HG03520 (cell line): ENCODE data around the gene SAMD3.
"Not testable (repeated sequence)": the region's sequence is repeated elsewhere in the genome, so short reads cannot be mapped to it uniquely, and the experiment has no call there.

Experiments
- ATAC-seq: cut with Tn5 transposase; IDR thresholded peaks from one replicate; pipeline ENCODE4 v1.9.1; 2021; ENCODE audit warnings: mild to moderate bottlenecking, moderate library complexity; ENCODE audit not compliant: unreplicated experiment

The SAMD3 gene, protein sequence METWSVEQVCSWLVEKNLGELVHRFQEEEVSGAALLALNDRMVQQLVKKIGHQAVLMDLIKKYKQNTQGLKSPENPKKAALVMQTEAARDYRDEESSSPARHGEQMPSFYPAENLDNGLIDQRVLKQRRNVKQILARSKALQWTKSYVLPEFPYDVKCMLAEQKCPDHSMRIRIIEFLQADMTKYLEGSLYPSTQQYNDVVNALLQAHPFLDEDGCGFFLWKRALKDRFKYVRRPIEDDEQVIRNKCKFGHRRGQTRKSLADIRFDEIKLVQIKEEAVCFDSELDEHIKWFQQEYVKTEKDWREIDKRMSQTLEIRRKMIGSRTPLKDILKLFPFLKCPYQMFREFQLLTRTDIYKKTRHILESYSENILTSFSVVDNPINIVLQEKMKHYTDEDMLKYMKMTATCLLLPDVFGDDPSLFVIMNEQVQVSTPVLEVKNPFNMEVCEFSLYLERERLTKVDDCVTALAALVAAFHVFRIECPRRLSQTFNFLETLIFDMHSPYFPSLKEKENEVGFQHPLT

GRCh38 chr6:130222775-130223174 lies at the start of gene SAMD3:
SAMD3 (minus strand) TSS chr6:130222951; CDS start chr6:130215273, 7,678 bp downstream.
- no peak for ATAC-seq

GRCh38 chr6:130269969-130270635 lies 47.4 kb upstream of the SAMD3 start:
- ATAC-seq, result peak; percentile 96

DNA sequence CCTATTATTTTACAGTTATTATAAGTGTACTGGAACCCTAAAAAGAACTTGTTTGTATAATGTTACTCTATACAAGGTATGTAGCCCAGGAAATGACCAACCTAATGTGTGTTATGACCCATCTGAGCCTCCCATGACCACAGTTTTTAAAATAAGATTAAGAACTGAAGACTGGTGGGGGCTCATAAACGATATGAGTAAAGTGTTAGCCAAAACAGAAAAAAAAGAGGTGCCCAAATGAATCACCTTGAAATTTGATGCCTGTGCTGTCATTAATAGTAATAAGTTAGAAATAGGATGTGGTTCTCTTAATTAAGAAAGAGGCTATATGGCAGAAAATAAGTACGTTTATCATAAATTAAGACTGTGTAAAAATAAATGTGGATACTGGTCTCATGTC lies 42.8 kb upstream of the SAMD3 start:
- ATAC-seq, result not testable (repeated sequence)

DNA sequence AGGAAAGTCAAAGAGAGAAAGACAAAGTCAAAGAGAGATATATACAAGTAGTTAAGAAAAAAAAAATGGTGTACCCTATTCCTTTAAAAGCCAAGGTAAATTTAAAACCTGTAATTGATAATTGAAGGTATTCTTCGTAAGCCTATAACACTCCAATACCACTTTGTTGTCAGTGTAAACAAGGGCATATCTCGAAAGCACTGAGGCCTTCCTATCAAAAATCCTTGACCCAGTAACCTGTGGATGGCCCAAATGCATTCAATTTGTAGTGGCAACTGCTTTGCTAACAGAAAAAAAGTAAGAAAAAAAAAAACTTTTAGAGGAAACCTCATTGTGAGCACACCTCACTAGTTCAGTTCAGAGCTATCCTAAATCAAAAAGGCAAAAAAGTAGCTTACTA lies 39.3 kb upstream of the SAMD3 start:
- no peak for ATAC-seq

- not testable (repeated sequence) for ATAC-seq
Observed at GRCh38 chr6:130261558-130261957, 38.8 kb upstream of the SAMD3 start.

DNA sequence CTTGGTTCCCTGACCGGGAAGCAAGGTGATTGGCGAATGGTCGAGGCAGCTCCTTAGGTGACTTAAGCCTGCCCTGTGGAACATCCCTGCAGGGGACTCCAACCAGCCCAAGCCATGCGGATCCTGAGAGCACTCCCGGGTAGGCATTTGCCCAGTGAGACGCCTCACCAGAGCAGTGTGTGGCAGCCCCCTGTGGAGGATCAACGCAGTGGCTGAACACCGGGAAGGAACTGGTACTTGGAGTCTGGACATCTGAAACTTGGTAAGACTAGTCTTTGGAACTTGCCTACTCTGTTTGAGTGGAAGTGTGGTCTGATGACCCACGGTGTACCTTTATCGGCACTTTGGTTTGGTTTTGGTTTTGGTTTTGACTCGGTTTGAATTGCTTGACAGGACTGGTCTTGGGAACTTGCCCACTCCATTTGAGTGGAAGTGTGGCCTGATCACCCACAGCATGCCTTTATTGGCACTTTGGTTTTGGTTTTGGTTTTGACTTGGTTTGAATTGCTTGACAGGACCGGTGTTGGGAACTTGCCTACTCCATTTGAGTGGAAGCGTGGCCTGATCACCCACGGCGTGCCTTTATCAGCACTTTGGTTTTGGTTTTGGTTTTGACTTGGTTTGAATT lies 38.0 kb upstream of the SAMD3 start:
- ATAC-seq, result peak; percentile 34

- peak; percentile 59 for ATAC-seq
Observed at GRCh38 chr6:130260050-130260462, 37.3 kb upstream of the SAMD3 start.

GRCh38 chr6:130259557-130259956 lies 36.8 kb upstream of the SAMD3 start:
- peak; percentile 20 for ATAC-seq

GRCh38 chr6:130259140-130259539 lies 36.4 kb upstream of the SAMD3 start:
- ATAC-seq, result no peak

DNA sequence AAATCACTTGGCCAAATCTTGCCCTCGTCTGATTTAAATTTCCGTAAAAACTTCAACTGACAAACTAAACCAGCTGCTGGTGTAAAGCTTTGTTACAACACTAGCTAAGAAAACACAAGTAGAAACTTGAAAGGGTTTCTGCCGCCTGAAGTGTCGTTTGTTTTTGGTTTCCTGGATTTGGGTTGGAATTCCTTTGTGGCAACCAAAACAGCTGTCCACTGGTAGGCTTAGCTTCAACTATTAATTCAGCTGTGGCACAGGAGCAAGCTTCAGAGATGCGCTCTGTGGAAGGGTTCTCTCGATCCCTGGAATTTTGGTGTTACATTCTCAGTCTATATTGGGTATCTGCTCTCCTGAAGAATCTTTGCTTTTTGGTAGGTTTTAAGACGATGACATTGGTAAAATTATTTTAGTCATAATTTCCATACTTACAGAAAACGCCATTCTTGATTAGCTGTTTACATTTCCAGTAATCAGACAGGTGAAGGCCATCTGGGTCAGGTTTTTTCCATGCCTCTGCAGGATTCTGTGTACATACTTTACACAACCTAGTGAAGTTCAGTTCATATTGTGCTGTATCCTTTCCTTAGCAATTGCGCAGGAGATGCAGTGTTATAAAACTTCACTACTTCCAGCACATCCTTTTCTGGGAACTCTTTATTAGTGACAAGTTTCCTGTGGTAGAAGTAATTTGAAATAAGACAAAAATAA lies 29.9 kb upstream of the SAMD3 start:
- ATAC-seq, result no peak

- ATAC-seq, result no peak
Observed at GRCh38 chr6:130245267-130245666, 22.5 kb upstream of the SAMD3 start.

DNA sequence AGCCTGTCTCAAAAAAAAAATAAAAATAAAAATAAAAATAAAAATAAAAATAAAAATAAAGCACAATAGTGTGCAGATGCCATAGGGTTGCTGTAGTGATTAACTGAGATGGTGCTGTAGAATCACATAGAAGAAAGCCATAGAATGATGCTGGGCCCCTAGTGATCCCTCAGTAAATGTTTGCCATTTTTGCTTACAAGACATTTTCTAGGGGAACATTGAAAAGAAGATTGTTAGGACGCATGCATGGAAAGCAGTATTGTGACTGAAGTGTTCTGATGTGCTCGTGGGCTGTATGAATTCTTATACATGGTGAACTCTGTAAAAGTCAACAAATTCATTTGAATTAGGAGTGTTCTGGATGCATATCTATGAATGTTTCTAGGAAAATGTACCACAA lies 22.0 kb upstream of the SAMD3 start:
- ATAC-seq, result no peak

DNA sequence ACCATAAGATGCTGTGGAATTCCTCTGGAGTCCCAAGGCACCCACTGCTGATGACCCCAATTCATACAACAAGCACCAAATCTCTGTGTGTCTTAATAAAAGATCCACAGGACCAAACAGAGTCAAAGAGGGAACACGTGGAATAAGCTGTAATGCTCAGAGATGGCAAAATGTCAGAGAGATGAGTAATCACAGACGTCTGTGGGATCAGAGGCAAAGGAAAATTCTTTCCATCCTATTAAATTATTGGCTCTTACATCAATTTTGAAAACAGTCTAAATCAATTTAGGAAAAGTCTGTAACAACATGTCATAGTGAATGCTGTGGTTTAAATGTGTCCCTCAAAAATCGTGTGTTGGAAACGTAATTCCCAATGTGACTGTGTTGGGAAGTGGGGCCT lies 17.5 kb upstream of the SAMD3 start:
- ATAC-seq, result no peak

- no peak for ATAC-seq
Observed at GRCh38 chr6:130239755-130240154, 17.0 kb upstream of the SAMD3 start.

- no peak for ATAC-seq
Observed at GRCh38 chr6:130233330-130233729, 10.6 kb upstream of the SAMD3 start.

- ATAC-seq, result not testable (repeated sequence)
Observed at GRCh38 chr6:130230531-130230930, 7.8 kb upstream of the SAMD3 start.

- ATAC-seq, result no peak
Observed at GRCh38 chr6:130229645-130230044, 6.9 kb upstream of the SAMD3 start.

- ATAC-seq, result peak; percentile 91
Observed at GRCh38 chr6:130223508-130223907, 757 bp upstream of the SAMD3 start.

DNA sequence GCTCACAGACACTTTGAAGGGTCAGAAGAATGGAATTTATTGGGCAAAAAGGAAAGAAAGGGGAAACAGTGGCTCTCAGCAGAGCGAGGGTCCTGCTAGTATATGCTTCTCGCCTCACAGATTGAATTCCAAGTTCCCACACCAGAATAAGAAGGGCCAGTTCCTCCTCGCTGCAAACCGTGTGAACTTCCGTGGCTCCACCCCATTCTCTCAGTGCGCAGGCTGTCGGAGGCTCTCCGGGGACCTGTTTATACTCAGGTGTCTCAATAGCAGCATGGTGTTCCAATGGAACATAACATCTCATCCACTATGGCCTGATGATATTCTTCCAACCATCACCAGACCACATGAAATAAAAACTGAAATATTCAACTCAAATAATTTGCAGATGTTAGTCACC lies 4.6 kb downstream of the SAMD3 start:
- no peak for ATAC-seq

- ATAC-seq, result no peak
Observed at GRCh38 chr6:130216620-130217019, 6.1 kb downstream of the SAMD3 start.

DNA sequence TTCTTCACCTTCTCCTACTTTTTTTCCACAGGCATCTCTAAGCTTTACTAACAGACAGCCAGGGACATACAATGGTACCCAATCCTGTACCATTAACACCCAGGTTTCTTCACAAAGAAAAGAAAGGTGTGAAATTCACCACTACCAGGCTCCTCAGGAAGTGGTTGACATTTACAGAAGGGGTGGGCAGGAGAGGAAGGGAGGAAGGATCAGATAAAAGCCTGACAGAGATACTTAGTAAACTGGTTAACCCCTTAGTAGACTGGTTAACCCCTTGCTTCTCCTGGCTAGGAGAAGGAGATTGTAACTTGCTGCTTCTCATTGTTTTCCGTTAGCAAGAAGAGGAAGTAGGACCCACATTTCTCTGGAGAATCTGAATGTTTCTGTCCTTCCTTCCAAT lies 7.2 kb downstream of the SAMD3 start:
- no peak for ATAC-seq
